Ecto neural progenitor cell (in vitro differentiated cells): ENCODE data around the gene IPMK.

Experiments used
- DNase-seq: peaks from one replicate; pipeline ENCODE4 v3.0.0-alpha.2; 2018; ENCODE audit warnings: low spot score

Gene IPMK

GRCh38 chr10:58267713-58268453, at the start of gene IPMK:
Gene IPMK (minus strand): TSS chr10:58267894. CDS start chr10:58267611, 283 bp downstream.
- DNase-seq, result peak; percentile 94

GRCh38 chr10:58316874-58317273, 49.2 kb upstream of the IPMK start:
- no peak for DNase-seq

GRCh38 chr10:58311026-58311425, 43.3 kb upstream of the IPMK start:
- no peak for DNase-seq

GRCh38 chr10:58307676-58308075, 40.0 kb upstream of the IPMK start:
- no peak for DNase-seq

GRCh38 chr10:58305821-58306220, 38.1 kb upstream of the IPMK start:
- DNase-seq, result no peak

GRCh38 chr10:58304099-58304633, 36.5 kb upstream of the IPMK start:
- DNase-seq, result no peak

- DNase-seq, result no peak
Observed at GRCh38 chr10:58302254-58302653, 34.6 kb upstream of the IPMK start.

GRCh38 chr10:58300676-58301075, 33.0 kb upstream of the IPMK start:
- DNase-seq, result no peak

- DNase-seq, result peak; percentile 56
Observed at GRCh38 chr10:58299580-58299979, 31.9 kb upstream of the IPMK start.

- DNase-seq, result no peak
Observed at GRCh38 chr10:58293989-58294388, 26.3 kb upstream of the IPMK start.

- no peak for DNase-seq
Observed at GRCh38 chr10:58291538-58292174, 24.0 kb upstream of the IPMK start.

- DNase-seq, result no peak
Observed at GRCh38 chr10:58282615-58283014, 14.9 kb upstream of the IPMK start.

GRCh38 chr10:58281092-58281752, 13.5 kb upstream of the IPMK start:
- DNase-seq, result no peak

GRCh38 chr10:58280477-58280876, 12.8 kb upstream of the IPMK start:
- no peak for DNase-seq

GRCh38 chr10:58278962-58279307, 11.2 kb upstream of the IPMK start:
- no peak for DNase-seq

GRCh38 chr10:58278274-58278961, 10.7 kb upstream of the IPMK start:
- no peak for DNase-seq

GRCh38 chr10:58275908-58276307, 8.2 kb upstream of the IPMK start:
- no peak for DNase-seq

- no peak for DNase-seq
Observed at GRCh38 chr10:58275261-58275660, 7.6 kb upstream of the IPMK start.

GRCh38 chr10:58269782-58270290, 2.1 kb upstream of the IPMK start:
- DNase-seq, result no peak

GRCh38 chr10:58268946-58269781, 1.5 kb upstream of the IPMK start, which contains the start of gene CISD1:
Gene CISD1 (plus strand): TSS chr10:58269162. CDS start chr10:58269274, 112 bp downstream.
- peak; percentile 97 for DNase-seq

- no peak for DNase-seq
Observed at GRCh38 chr10:58268454-58268945, 806 bp upstream of the IPMK start.
